Activated T-helper 2 cell treated with anti-CD3 and anti-CD28 coated beads, Interferon-gamma antibody, Interleukin-2, Interleukin-4, amounts not matched to agents 10 μg/mL and 5 μg/mL and 100 μg/mL, durations not matched to agents 14 hours and 24 hours and 36 hours (primary cell): Measurements from ENCODE around the gene DPRX. TPM values are rescaled to one million over a fixed set of nuclear protein-coding genes. Genes with fewer than 3 reads are reported as not detected.

Experiments
- DNase-seq: peaks from one replicate; pipeline ENCODE4 v3.0.0; 2021; ENCODE audit warnings: low spot score
- H3K27ac Mint-ChIP-seq: one replicate; pipeline ENCODE4 v1.8.0; 2021; ENCODE audit warnings: mixed read lengths
- H3K27me3 Mint-ChIP-seq: one replicate; pipeline ENCODE4 v1.8.0; 2021; ENCODE audit warnings: low read depth, mixed read lengths
- H3K36me3 Mint-ChIP-seq: one replicate; pipeline ENCODE4 v1.8.0; 2021; ENCODE audit warnings: low read depth, mixed read lengths
- H3K4me1 Mint-ChIP-seq: one replicate; pipeline ENCODE4 v1.8.0; 2021; ENCODE audit warnings: low read depth, mixed read lengths
- H3K4me3 Mint-ChIP-seq: one replicate; pipeline ENCODE4 v1.8.0; 2021; ENCODE audit warnings: low read depth, mild to moderate bottlenecking, moderate library complexity, mixed read lengths
- H3K9me3 Mint-ChIP-seq: one replicate; pipeline ENCODE4 v1.8.0; 2021; ENCODE audit warnings: mixed read lengths
- intact Hi-C: fragments of 100-400 bp; cut with micrococcal nuclease; formaldehyde crosslinking; loops from one replicate; pipeline ENCODE4 v1.15.1; 2023
- total RNA-seq: library from RNA; stranded (reverse); gene quantifications from 2 replicates; pipeline ENCODE4 v1.2.3, GENCODE V29; 2022

Gene DPRX
- total RNA-seq, 1 donor from 2014 or later: not detected

GRCh38 chr19:53621885-53622740, 9.7 kb upstream of the DPRX start:
- Mint-ChIP-seq H3K27me3 (no peaks in the 10 kb centered on the region), H3K4me3 (no peak overlapping the region), H3K9me3 (peaks cover 32% of the 10 kb centered on the region), H3K4me1 (no peaks in the 10 kb centered on the region), H3K27ac (no peak overlapping the region), H3K36me3 (no peaks in the 10 kb centered on the region)
- intact Hi-C loops: no loop called here
- no peak for DNase-seq

- peaks cover 27% of the 10 kb centered on the region for H3K9me3 Mint-ChIP-seq
- no peaks in the 10 kb centered on the region for H3K4me1 Mint-ChIP-seq
- no peak overlapping the region for H3K4me3 Mint-ChIP-seq
- no peaks in the 10 kb centered on the region for H3K36me3 Mint-ChIP-seq
- H3K27me3 Mint-ChIP-seq: no peaks in the 10 kb centered on the region
- H3K27ac Mint-ChIP-seq: no peak overlapping the region
- intact Hi-C loops: no loop called here
- DNase-seq: no peak
These were observed 6.8 kb upstream of the DPRX start for GRCh38 chr19:53624771-53625545.

DNA sequence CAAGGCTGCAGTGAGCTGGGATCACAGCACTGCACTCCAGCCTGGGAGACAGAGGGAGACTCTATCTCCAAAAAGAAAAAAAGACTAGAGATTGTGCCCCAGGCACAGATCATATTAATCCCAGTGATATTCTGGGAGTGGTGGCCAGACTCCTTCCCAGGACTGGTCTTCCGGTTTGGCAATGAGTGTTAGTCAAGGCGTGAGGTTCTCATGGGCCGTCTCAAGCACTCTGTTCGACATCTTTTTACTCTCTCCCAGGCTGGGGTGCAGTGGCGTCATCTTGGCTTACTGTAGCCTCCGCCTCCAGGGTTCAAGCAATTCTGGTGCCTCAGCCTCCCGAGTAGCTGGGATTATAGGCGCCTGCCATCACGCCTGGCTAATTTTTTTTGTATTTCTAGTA, 5.3 kb upstream of the DPRX start:
- intact Hi-C loops: no loop called here
- no peaks in the 10 kb centered on the region for H3K36me3 Mint-ChIP-seq
- no peak for DNase-seq
- no peak overlapping the region for H3K27ac Mint-ChIP-seq
- no peaks in the 10 kb centered on the region for H3K27me3 Mint-ChIP-seq
- H3K4me1 Mint-ChIP-seq: no peaks in the 10 kb centered on the region
- peaks cover 23% of the 10 kb centered on the region for H3K9me3 Mint-ChIP-seq
- no peak overlapping the region for H3K4me3 Mint-ChIP-seq

DNA sequence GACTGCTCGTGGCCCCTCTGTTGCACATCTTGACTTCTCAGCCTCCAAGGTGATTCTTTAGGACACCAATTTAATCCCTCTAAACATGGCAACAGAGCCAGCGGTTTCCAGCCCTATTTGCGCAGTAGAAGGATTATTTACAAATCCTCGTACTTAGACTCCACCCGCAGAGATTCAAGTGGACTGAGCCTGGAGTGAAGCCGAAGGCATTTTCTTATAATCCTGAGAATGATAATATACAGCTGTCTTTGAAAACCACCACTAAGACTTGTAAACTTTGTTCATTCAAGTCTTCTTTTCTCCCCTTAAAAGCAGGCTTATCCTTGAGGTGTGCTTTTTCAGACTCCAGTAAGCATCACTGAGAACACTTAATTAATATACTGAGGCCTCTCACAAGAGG, 4.8 kb upstream of the DPRX start:
- Mint-ChIP-seq H3K9me3 (peaks cover 24% of the 10 kb centered on the region), H3K27me3 (no peaks in the 10 kb centered on the region), H3K4me3 (no peak overlapping the region), H3K36me3 (no peaks in the 10 kb centered on the region), H3K4me1 (no peaks in the 10 kb centered on the region), H3K27ac (no peak overlapping the region)
- intact Hi-C loops: no loop called here
- no peak for DNase-seq

GRCh38 chr19:53634768-53635167, 3.0 kb downstream of the DPRX start:
- Mint-ChIP-seq H3K27me3 (no peaks in the 10 kb centered on the region), H3K27ac (no peak overlapping the region), H3K36me3 (peaks cover 7% of the 10 kb centered on the region), H3K9me3 (peaks cover 45% of the 10 kb centered on the region), H3K4me3 (no peak overlapping the region), H3K4me1 (no peaks in the 10 kb centered on the region)
- intact Hi-C loops: no loop called here
- no peak for DNase-seq

- peaks cover 7% of the 10 kb centered on the region for H3K36me3 Mint-ChIP-seq
- no peaks in the 10 kb centered on the region for H3K4me1 Mint-ChIP-seq
- H3K27me3 Mint-ChIP-seq: no peaks in the 10 kb centered on the region
- no peak overlapping the region for H3K4me3 Mint-ChIP-seq
- no peak for DNase-seq
- H3K27ac Mint-ChIP-seq: no peak overlapping the region
- H3K9me3 Mint-ChIP-seq: peaks cover 64% of the 10 kb centered on the region
- intact Hi-C loops: no loop called here
These were observed 7.7 kb downstream of the DPRX start for GRCh38 chr19:53639471-53639870.

DNA sequence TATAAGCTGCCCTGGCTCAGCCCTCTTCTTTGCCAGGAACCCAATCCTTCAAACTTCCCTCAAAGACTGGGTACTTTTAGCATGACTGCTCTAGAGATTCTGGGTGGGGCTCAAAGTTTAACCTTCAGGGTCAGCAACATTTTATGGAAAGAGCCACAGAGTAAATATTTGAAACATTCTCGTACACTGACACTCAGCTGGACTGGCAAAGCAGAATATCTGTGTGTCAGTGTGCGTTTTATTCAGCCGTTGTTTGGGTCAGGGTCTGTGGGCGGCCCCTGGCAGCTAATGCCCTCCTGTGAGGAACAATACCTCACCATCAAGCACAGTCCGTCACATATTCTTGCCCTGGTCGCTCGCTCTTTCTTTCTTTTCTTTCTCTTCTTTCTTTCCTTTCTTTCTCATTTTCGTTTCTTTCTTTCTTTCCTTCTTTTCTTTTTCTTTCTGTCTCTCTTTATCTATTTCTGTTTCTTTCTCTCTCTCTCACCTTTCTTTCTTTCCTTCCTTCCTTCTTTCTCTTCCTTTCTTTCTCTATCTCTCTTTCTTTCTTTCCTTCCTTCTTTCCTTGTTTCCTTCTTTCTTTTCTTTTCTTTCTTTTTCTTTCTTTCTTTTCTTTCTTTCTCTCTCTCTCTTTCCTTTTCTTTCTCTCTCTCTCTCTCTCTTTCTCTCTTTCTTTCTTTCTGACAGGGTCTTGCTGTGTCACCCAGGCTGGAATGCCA, 10.7 kb downstream of the DPRX start:
- intact Hi-C loops: no loop called here
- Mint-ChIP-seq H3K27me3 (no peaks in the 10 kb centered on the region), H3K27ac (no peak overlapping the region), H3K36me3 (no peaks in the 10 kb centered on the region), H3K4me1 (no peaks in the 10 kb centered on the region), H3K9me3 (peaks cover 48% of the 10 kb centered on the region), H3K4me3 (no peak overlapping the region)
- DNase-seq: no peak

GRCh38 chr19:53644061-53644816, 12.4 kb downstream of the DPRX start:
- Mint-ChIP-seq H3K9me3 (peaks cover 44% of the 10 kb centered on the region), H3K4me1 (no peaks in the 10 kb centered on the region), H3K36me3 (no peaks in the 10 kb centered on the region), H3K27ac (no peak overlapping the region), H3K4me3 (no peak overlapping the region), H3K27me3 (no peaks in the 10 kb centered on the region)
- intact Hi-C loops: no loop called here
- no peak for DNase-seq

GRCh38 chr19:53646144-53646543, 14.3 kb downstream of the DPRX start:
- intact Hi-C loops: no loop called here
- DNase-seq: no peak
- H3K4me3 Mint-ChIP-seq: no peak overlapping the region
- no peaks in the 10 kb centered on the region for H3K4me1 Mint-ChIP-seq
- no peaks in the 10 kb centered on the region for H3K36me3 Mint-ChIP-seq
- no peak overlapping the region for H3K27ac Mint-ChIP-seq
- no peaks in the 10 kb centered on the region for H3K27me3 Mint-ChIP-seq
- peaks cover 36% of the 10 kb centered on the region for H3K9me3 Mint-ChIP-seq

- Mint-ChIP-seq H3K4me1 (no peaks in the 10 kb centered on the region), H3K27me3 (no peaks in the 10 kb centered on the region), H3K27ac (no peak overlapping the region), H3K36me3 (no peaks in the 10 kb centered on the region), H3K4me3 (no peak overlapping the region), H3K9me3 (peaks cover 30% of the 10 kb centered on the region)
- intact Hi-C loops: no loop called here
- no peak for DNase-seq
These were observed 15.6 kb downstream of the DPRX start for GRCh38 chr19:53647350-53647749.

DNA sequence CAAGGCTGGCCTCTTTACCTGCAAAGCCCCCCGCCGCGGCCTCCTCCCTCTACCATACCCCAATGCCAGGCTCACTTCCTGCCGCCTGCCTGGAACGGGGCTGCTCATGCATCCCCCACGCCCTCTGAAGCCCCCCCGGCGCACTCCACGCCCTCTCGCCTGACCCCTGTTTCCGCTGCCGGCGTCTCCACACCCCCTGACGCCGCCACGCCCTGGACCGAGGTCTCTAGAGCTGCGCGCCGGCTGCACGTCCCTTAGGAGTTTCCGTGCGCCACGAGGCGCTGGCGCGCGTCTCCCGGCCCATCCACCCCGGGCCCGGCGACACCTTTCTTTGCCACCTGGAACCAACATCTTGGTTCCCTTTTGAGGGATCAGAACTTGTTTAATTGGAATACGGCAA, 16.0 kb downstream of the DPRX start:
- H3K36me3 Mint-ChIP-seq: no peaks in the 10 kb centered on the region
- no peaks in the 10 kb centered on the region for H3K4me1 Mint-ChIP-seq
- no peaks in the 10 kb centered on the region for H3K27me3 Mint-ChIP-seq
- H3K9me3 Mint-ChIP-seq: peaks cover 28% of the 10 kb centered on the region
- H3K27ac Mint-ChIP-seq: no peak overlapping the region
- no peak for DNase-seq
- no peak overlapping the region for H3K4me3 Mint-ChIP-seq
- intact Hi-C loops: no loop called here

GRCh38 chr19:53649746-53650593, 18.2 kb downstream of the DPRX start:
- intact Hi-C loops: no loop called here
- no peaks in the 10 kb centered on the region for H3K36me3 Mint-ChIP-seq
- H3K4me1 Mint-ChIP-seq: no peaks in the 10 kb centered on the region
- no peak for DNase-seq
- H3K27me3 Mint-ChIP-seq: no peaks in the 10 kb centered on the region
- peaks cover 19% of the 10 kb centered on the region for H3K9me3 Mint-ChIP-seq
- no peak overlapping the region for H3K4me3 Mint-ChIP-seq
- H3K27ac Mint-ChIP-seq: no peak overlapping the region
